Liver (tissue), 9 donors: Measurements from ENCODE around the gene ATP10A. TPM values are rescaled to one million over a fixed set of nuclear protein-coding genes. Genes with fewer than 3 reads are reported as not detected.

Source experiments
- DNase-seq: peaks from one replicate; pipeline ENCODE4 v3.0.0-alpha.2; 2017; ENCODE audit warnings: low spot score
- H3K27ac ChIP-seq, 2 donors: one replicate each; pipeline ENCODE4 v1.7.0; 2013; ENCODE audit warnings: inconsistent platforms in 2 of 2, low read length in 2 of 2, control low read depth in 1 of 2, low read depth in 1 of 2, mild to moderate bottlenecking in 1 of 2
- H3K27me3 ChIP-seq, 4 donors: one replicate each; pipeline versions ENCODE4 v1.6.1 to v1.7.0; 2013; ENCODE audit warnings: low read length in 3 of 4, inconsistent platforms in 1 of 4, mild to moderate bottlenecking in 1 of 4, moderate library complexity in 1 of 4; ENCODE audit not compliant: control insufficient read depth in 4 of 4, insufficient read depth in 4 of 4
- H3K36me3 ChIP-seq, 4 donors: one replicate each; pipeline versions ENCODE4 v1.6.1 to v1.7.0; 2013; ENCODE audit warnings: low read length in 3 of 4, mild to moderate bottlenecking in 3 of 4, low read depth in 1 of 4, moderate library complexity in 1 of 4; ENCODE audit not compliant: control insufficient read depth in 4 of 4, insufficient read depth in 3 of 4
- H3K4me1 ChIP-seq, 4 donors: one replicate each; pipeline versions ENCODE4 v1.6.1 to v1.7.0; 2013; ENCODE audit warnings: low read length in 3 of 4, mild to moderate bottlenecking in 3 of 4, moderate library complexity in 1 of 4; ENCODE audit not compliant: control insufficient read depth in 4 of 4, insufficient read depth in 4 of 4
- H3K4me3 ChIP-seq, 3 donors: one replicate each; pipeline versions ENCODE4 v1.6.1 to v1.7.0; 2013; ENCODE audit warnings: low read length in 3 of 3, control low read depth in 1 of 3, low read depth in 1 of 3, mild to moderate bottlenecking in 1 of 3
- H3K9ac ChIP-seq, 2 donors: one replicate each; pipeline ENCODE4 v1.7.0; 2013; ENCODE audit warnings: low read length in 2 of 2, mild to moderate bottlenecking in 2 of 2, moderate library complexity in 2 of 2, control low read depth in 1 of 2, low read depth in 1 of 2
- H3K9me3 ChIP-seq, 4 donors: one replicate each; pipeline versions ENCODE4 v1.6.1 to v1.7.0; 2013; ENCODE audit warnings: low read length in 3 of 4; ENCODE audit not compliant: control insufficient read depth in 4 of 4
- CTCF ChIP-seq: fragments of 150-350 bp; IDR thresholded peaks from 2 replicates; pipeline ENCODE4 v1.5.1; 2017; ENCODE audit warnings: improper control_type of control experiment, low read depth, low read length; ENCODE audit not compliant: missing input control
- EGR1 ChIP-seq, 2 donors: IDR thresholded peaks; 2 replicates each; pipeline ENCODE4 v1.6.1; 2016 to 2018; ENCODE audit warnings: antibody characterized with exemption in 2 of 2, low read depth in 2 of 2
- FOXA1 ChIP-seq: IDR thresholded peaks from 2 replicates; pipeline ENCODE4 v1.6.1; 2016; ENCODE audit warnings: antibody characterized with exemption
- GABPA ChIP-seq, 2 donors: IDR thresholded peaks in 1 of 2; conservative IDR thresholded peaks in 1 of 2; 2 replicates each; pipeline ENCODE4 v1.6.1; 2016; ENCODE audit warnings: antibody characterized with exemption in 2 of 2, mild to moderate bottlenecking in 1 of 2, moderate library complexity in 1 of 2
- HNF4A ChIP-seq, 2 donors: conservative IDR thresholded peaks; 2 replicates each; pipeline ENCODE4 v1.6.1; 2016; ENCODE audit warnings: antibody characterized with exemption in 2 of 2, mild to moderate bottlenecking in 2 of 2
- JUND ChIP-seq, 2 donors: IDR thresholded peaks; 2 replicates each; pipeline ENCODE4 v1.6.1; 2016; ENCODE audit warnings: antibody characterized with exemption in 2 of 2
- MAX ChIP-seq: IDR thresholded peaks from 2 replicates; pipeline ENCODE4 v1.6.1; 2016; ENCODE audit warnings: antibody characterized with exemption
- NR2F2 ChIP-seq: IDR thresholded peaks from 2 replicates; pipeline ENCODE4 v1.6.1; 2016; ENCODE audit warnings: antibody characterized with exemption
- RAD21 ChIP-seq, 2 donors: IDR thresholded peaks; 2 replicates each; pipeline ENCODE4 v1.6.1; 2016; ENCODE audit warnings: antibody characterized with exemption in 2 of 2, mild to moderate bottlenecking in 2 of 2
- REST ChIP-seq: IDR thresholded peaks from 2 replicates; pipeline ENCODE4 v1.6.1; 2016; ENCODE audit warnings: antibody characterized with exemption, mild to moderate bottlenecking
- RXRA ChIP-seq, 2 donors: IDR thresholded peaks; 2 replicates each; pipeline ENCODE4 v1.6.1; 2017 to 2018; ENCODE audit warnings: antibody characterized with exemption in 2 of 2, mild to moderate bottlenecking in 1 of 2
- SP1 ChIP-seq: IDR thresholded peaks from 2 replicates; pipeline ENCODE4 v1.6.1; 2018; ENCODE audit warnings: antibody characterized with exemption, mild to moderate bottlenecking
- ZBTB33 ChIP-seq: IDR thresholded peaks from 2 replicates; pipeline ENCODE4 v1.6.1; 2016; ENCODE audit warnings: antibody characterized with exemption
- WGBS: extraction: QIAGEN DNeasy Blood & Tissue Kit; methylation state at CpG from one replicate; pipeline ENCODE4 v1.1.7; 2013; 5-methylcytosine and 5-hydroxymethylcytosine counted together
- polyA plus RNA-seq, 2 donors: library from polyadenylated mRNA; stranded (reverse) in 1 of 2; unstranded in 1 of 2; fragments of 200-250 nt in 1 of 2; fragments of >200 nt in 1 of 2; fragmentation: Nextera tagmentation in 1 of 2; extraction: Ambion mirVana in 1 of 2; gene quantifications; one replicate each; pipeline versions ENCODE4 v1.2.1 to v1.2.3, GENCODE V29; 2013 to 2015
- total RNA-seq, 2 donors: library from RNA; depleted of rRNA; stranded (reverse); fragments of >200 nt; gene quantifications; one replicate each; pipeline ENCODE4 v1.2.3, GENCODE V29; 2014
- donor health status: healthy.
- donor health status: healthy.
- donor health status: healthy.
- donor health status: healthy.
- donor health status: healthy.

ATP10A gene
- total and polyA plus RNA-seq, 4 donors = 0.22 to 1.8 (median 0.39) TPM

GRCh38 chr15:25789211-25789610, 73.9 kb downstream of the ATP10A start:
- no peak overlapping the region for H3K9ac ChIP-seq
- no peak overlapping the region for H3K4me3 ChIP-seq
- H3K36me3 ChIP-seq = no peaks in the 10 kb centered on the region
- no peaks in the 10 kb centered on the region for H3K4me1 ChIP-seq
- no peak overlapping the region for H3K27ac ChIP-seq
- DNase-seq = no peak
- H3K27me3 ChIP-seq = peaks cover 0 to 3% (median 0%) of the 10 kb centered on the region in 4 donors
- WGBS = 77% methylated on average over 2 of the region's 2 CpGs
- TF ChIP-seq ZBTB33 (no peak), SP1 (no peak), FOXA1 (no peak), GABPA (IDR thresholded peaks at IDR 0.05 in 1 of 2, conservative IDR thresholded peaks at IDR 0.05 in 1 of 2) (no peak), CTCF (no peak)
- no peaks in the 10 kb centered on the region for H3K9me3 ChIP-seq

- Histone ChIP-seq H3K36me3 (no peaks in the 10 kb centered on the region), H3K27ac (no peak overlapping the region), H3K4me1 (no peaks in the 10 kb centered on the region), H3K9ac (no peak overlapping the region), H3K9me3 (no peaks in the 10 kb centered on the region), H3K4me3 (no peak overlapping the region), H3K27me3 (peaks cover 0 to 3% (median 0%) of the 10 kb centered on the region in 4 donors)
- WGBS = 52% methylated on average over 13 of the region's 13 CpGs
- no peak for DNase-seq
- no peak for TF ChIP-seq RAD21 (IDR thresholded peaks at IDR 0.05)
- TF ChIP-seq EGR1 (IDR thresholded peaks at IDR 0.05; ENCODE audit: low read depth in 2 of 2) = no peak
- no peak for TF ChIP-seq CTCF
- TF ChIP-seq RXRA (IDR thresholded peaks at IDR 0.05) = no peak
- TF ChIP-seq HNF4A (conservative IDR thresholded peaks at IDR 0.05) = no peak
- no peak for TF ChIP-seq NR2F2
- no peak for TF ChIP-seq SP1
- TF ChIP-seq REST = no peak
- TF ChIP-seq FOXA1 = no peak
- no peak for TF ChIP-seq MAX
- no peak for TF ChIP-seq JUND (IDR thresholded peaks at IDR 0.05)
- TF ChIP-seq ZBTB33 = no peak
Measured at GRCh38 chr15:25787855-25788520, 75.1 kb downstream of the ATP10A start.
